ENCODE results near the gene CDK5.

- TF ChIP-seq CTCF (IDR thresholded peaks at IDR 0.05 in 4 of 5, conservative IDR thresholded peaks at IDR 0.05 in 1 of 5) (no peak), POLR2A (IDR thresholded peaks at IDR 0.05) (no peak)
Measured at GRCh38 chr7:151095123-151095797, 37.6 kb upstream of the CDK5 start.
